WTC11 (cell line): ENCODE results near the gene ZNF200. TPM values are rescaled to one million over a fixed set of nuclear protein-coding genes. Genes with fewer than 3 reads are reported as not detected.

Experiments used
- ATAC-seq: fragments of 200-7000 bp; cut with Tn5 transposase; 2 replicates; pipeline ENCODE4 v1.10.0; 2021; ENCODE audit warnings: mild to moderate bottlenecking, moderate library complexity
- CTCF ChIA-PET: fragments of 300-600 bp; sonication (Branson Sonifier 250); formaldehyde crosslinking; loops from one replicate; lab custom pipeline; 2021; ENCODE audit warnings: antibody characterized with exemption; lab: Charles Lee
- POLR2A ChIA-PET: fragments of 350-600 bp; sonication (Branson Sonifier 250); formaldehyde crosslinking; loops from one replicate; lab custom pipeline; 2021; ENCODE audit warnings: antibody characterized with exemption; lab: Charles Lee
- DNase-seq: peaks from one replicate; pipeline ENCODE4 v3.0.0; 2021; ENCODE audit warnings: low spot score
- H3K27ac Mint-ChIP-seq: 2 replicates; pipeline ENCODE4 v1.8.0; 2021; ENCODE audit warnings: mixed read lengths
- H3K27me3 Mint-ChIP-seq: 2 replicates; pipeline ENCODE4 v1.8.0; 2021; ENCODE audit warnings: low read depth, mild to moderate bottlenecking, moderate library complexity, mixed read lengths
- H3K36me3 Mint-ChIP-seq: 2 replicates; pipeline ENCODE4 v1.8.0; 2021; ENCODE audit warnings: mixed read lengths
- H3K4me1 Mint-ChIP-seq: 2 replicates; pipeline ENCODE4 v1.8.0; 2022; ENCODE audit warnings: mixed read lengths
- H3K4me3 Mint-ChIP-seq: 2 replicates; pipeline ENCODE4 v1.8.0; 2021; ENCODE audit warnings: mild to moderate bottlenecking, moderate library complexity, mixed read lengths
- H3K9me3 Mint-ChIP-seq: 2 replicates; pipeline ENCODE4 v1.8.0; 2021; ENCODE audit warnings: mixed read lengths
- ATF1 ChIP-seq: sonication (generic); formaldehyde crosslinking; IDR thresholded peaks from 2 replicates; pipeline ENCODE4 v1.8.1; 2023; ENCODE audit warnings: mild to moderate bottlenecking, moderate library complexity, missing genetic modification reagents
- CREB1 ChIP-seq: sonication (generic); formaldehyde crosslinking; IDR thresholded peaks from 2 replicates; pipeline ENCODE4 v1.8.0; 2023; ENCODE audit warnings: mild to moderate bottlenecking, missing genetic modification reagents
- EMX1 ChIP-seq: fragments of 250-450 bp; sonication (Bioruptor Pico); IDR thresholded peaks from 2 replicates; pipeline ENCODE4 v1.8.0; 2021; ENCODE audit warnings: mild to moderate bottlenecking
- FOXP1 ChIP-seq: sonication (generic); formaldehyde crosslinking; IDR thresholded peaks from 2 replicates; pipeline ENCODE4 v1.8.0; 2022; ENCODE audit warnings: missing genetic modification reagents, mild to moderate bottlenecking, moderate library complexity, borderline replicate concordance
- GTF2I ChIP-seq: fragments of 250-450 bp; sonication (Bioruptor Pico); conservative IDR thresholded peaks from 2 replicates; pipeline ENCODE4 v1.4.0; 2021; ENCODE audit warnings: mild to moderate bottlenecking
- MXD4 ChIP-seq: fragments of 250-450 bp; sonication (Bioruptor Pico); IDR thresholded peaks from 2 replicates; pipeline ENCODE4 v1.8.0; 2021; ENCODE audit warnings: mild to moderate bottlenecking, moderate library complexity, borderline replicate concordance
- MYBL2 ChIP-seq: sonication (generic); formaldehyde crosslinking; IDR thresholded peaks from 2 replicates; pipeline ENCODE4 v1.8.1; 2023; ENCODE audit warnings: mild to moderate bottlenecking, moderate library complexity, missing genetic modification reagents
- OVOL2 ChIP-seq: fragments of 250-450 bp; sonication (Bioruptor Pico); IDR thresholded peaks from 2 replicates; pipeline ENCODE4 v1.9.0; 2021; ENCODE audit warnings: mild to moderate bottlenecking, borderline replicate concordance
- RELA ChIP-seq: sonication (generic); formaldehyde crosslinking; IDR thresholded peaks from 2 replicates; pipeline ENCODE4 v1.8.1; 2022; ENCODE audit warnings: missing genetic modification reagents, mild to moderate bottlenecking, borderline replicate concordance
- ZNF121 ChIP-seq: sonication (generic); formaldehyde crosslinking; IDR thresholded peaks from 2 replicates; pipeline ENCODE4 v1.8.0; 2023; ENCODE audit warnings: missing genetic modification reagents
- ZNF416 ChIP-seq: fragments of 250-450 bp; sonication (Bioruptor Pico); IDR thresholded peaks from 2 replicates; pipeline ENCODE4 v1.9.0; 2021; ENCODE audit warnings: mild to moderate bottlenecking, inconsistent platforms
- ZNF423 ChIP-seq: fragments of 250-450 bp; sonication (Bioruptor Pico); IDR thresholded peaks from 2 replicates; pipeline ENCODE4 v2.1.2; 2022; ENCODE audit warnings: mild to moderate bottlenecking, moderate library complexity
- total RNA-seq: library from RNA; stranded (reverse); gene quantifications from 3 replicates; pipeline ENCODE4 v1.2.3, GENCODE V29; 2021
- TF ChIP-seq, protein P1 (sequence below): fragments of 250-450 bp; sonication (Bioruptor Pico); IDR thresholded peaks from 2 replicates; pipeline ENCODE4 v2.1.2; 2022; ENCODE audit warnings: mild to moderate bottlenecking, moderate library complexity
- TF ChIP-seq, protein P2 (sequence below): sonication (generic); formaldehyde crosslinking; IDR thresholded peaks from 2 replicates; pipeline ENCODE4 v1.8.0; 2023; ENCODE audit warnings: missing genetic modification reagents, mild to moderate bottlenecking, borderline replicate concordance
- TF ChIP-seq, protein P3 (sequence below): sonication (generic); formaldehyde crosslinking; IDR thresholded peaks from 2 replicates; pipeline ENCODE4 v1.8.1; 2023; ENCODE audit warnings: mild to moderate bottlenecking, missing genetic modification reagents, borderline replicate concordance
- TF ChIP-seq, protein P4 (sequence below): sonication (generic); formaldehyde crosslinking; IDR thresholded peaks from 2 replicates; pipeline ENCODE4 v1.8.1; 2022; ENCODE audit warnings: low read depth, mild to moderate bottlenecking, moderate library complexity, missing genetic modification reagents, borderline replicate concordance
- TF ChIP-seq, protein P5 (sequence below): sonication (generic); formaldehyde crosslinking; IDR thresholded peaks from 2 replicates; pipeline ENCODE4 v1.8.0; 2023; ENCODE audit warnings: mild to moderate bottlenecking, missing genetic modification reagents
- TF ChIP-seq, protein P6 (sequence below): sonication (generic); formaldehyde crosslinking; IDR thresholded peaks from 2 replicates; pipeline ENCODE4 v1.8.1; 2022; ENCODE audit warnings: low read depth, missing genetic modification reagents, borderline replicate concordance
- TF ChIP-seq, protein P7 (sequence below): sonication (generic); formaldehyde crosslinking; IDR thresholded peaks from 2 replicates; pipeline ENCODE4 v1.8.1; 2022; ENCODE audit warnings: missing genetic modification reagents, borderline replicate concordance

ZNF200 gene
- total RNA-seq, 1 experiment from 2014 or later, result 9.7 TPM

DNA sequence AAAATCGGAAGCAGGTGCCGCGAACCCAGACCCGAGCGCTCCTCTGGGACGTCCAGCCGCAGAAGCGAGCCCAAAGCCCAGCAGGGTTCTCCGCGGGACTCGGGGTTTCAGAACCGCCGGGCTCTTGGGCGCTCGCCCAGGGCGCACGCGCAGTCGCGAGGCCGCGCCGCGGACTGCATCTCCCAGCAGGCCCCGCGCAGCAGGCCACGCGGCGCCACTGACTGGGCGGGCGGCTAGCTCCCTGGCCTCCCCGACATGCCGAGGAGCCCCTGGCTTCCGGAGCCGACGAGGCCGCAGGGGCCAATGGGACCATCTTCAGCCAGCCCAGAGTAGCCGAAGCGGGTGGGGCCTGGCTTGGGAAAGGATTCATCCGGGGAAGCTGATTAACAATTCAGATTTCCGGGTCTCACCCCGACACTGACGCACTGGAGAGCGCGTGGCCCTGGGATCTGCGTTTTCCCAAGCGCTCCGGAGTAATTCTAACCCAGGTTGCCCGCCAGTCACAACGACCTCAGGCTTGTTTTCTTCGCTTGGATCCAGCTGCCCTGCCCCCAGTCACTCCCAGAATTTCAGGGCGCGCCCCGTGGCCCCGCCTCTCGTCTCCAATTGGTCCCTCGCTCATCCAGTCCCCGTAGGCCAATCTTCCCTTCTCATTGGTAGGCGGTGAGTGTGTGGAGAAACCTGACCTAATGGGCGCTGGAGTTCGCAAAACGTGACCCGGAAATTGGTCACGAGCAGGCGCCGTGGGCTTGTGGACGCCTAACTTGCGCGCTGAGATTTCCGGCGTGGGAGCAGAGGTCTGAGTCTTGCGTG is 48.0 kb upstream of the ZNF200 start, which contains the start of gene ZNF263:
ZNF263 (plus strand) TSS at position 762 of the 813 bp plus-strand sequence. CDS start 328 bp downstream, outside the sequence.
- ATAC-seq (peak; percentile 86), DNase-seq (peak; percentile 95)
- peak within 1 kb of the TSS; percentile 97 for H3K27ac Mint-ChIP-seq
- peaks cover 32% of the 10 kb centered on the region for H3K36me3 Mint-ChIP-seq
- CTCF ChIA-PET, result interaction anchor here (0.6 to 2.1 kb wide), 12 partner anchors 10 to 244 kb away, joined by 3 to 19 read pairs (median 4); partner anchors contain the start of gene ZSCAN32
- H3K9me3 Mint-ChIP-seq, result peaks cover 11% of the 10 kb centered on the region
- H3K4me1 Mint-ChIP-seq, result peaks cover 21% of the 10 kb centered on the region
- H3K4me3 Mint-ChIP-seq, result peak within 1 kb of the TSS; percentile 99
- peaks cover 4% of the 10 kb centered on the region for H3K27me3 Mint-ChIP-seq
- POLR2A ChIA-PET, result interaction anchor here (0.5 to 2.3 kb wide), 11 partner anchors 13 to 241 kb away, joined by 3 to 12 read pairs (median 4); partner anchors contain the start of genes TIGD7, ZNF174, ZNF75A and ZSCAN32
- no peak for TF ChIP-seq ZNF416
- TF ChIP-seq FOXP1 (CRISPR knock-in tag), result no peak
- TF ChIP-seq, protein P1, sequence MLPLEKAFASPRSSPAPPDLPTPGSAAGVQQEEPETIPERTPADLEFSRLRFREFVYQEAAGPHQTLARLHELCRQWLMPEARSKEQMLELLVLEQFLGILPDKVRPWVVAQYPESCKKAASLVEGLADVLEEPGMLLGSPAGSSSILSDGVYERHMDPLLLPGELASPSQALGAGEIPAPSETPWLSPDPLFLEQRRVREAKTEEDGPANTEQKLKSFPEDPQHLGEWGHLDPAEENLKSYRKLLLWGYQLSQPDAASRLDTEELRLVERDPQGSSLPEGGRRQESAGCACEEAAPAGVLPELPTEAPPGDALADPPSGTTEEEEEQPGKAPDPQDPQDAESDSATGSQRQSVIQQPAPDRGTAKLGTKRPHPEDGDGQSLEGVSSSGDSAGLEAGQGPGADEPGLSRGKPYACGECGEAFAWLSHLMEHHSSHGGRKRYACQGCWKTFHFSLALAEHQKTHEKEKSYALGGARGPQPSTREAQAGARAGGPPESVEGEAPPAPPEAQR (CRISPR knock-in tag), result no peak
- TF ChIP-seq, protein P2, sequence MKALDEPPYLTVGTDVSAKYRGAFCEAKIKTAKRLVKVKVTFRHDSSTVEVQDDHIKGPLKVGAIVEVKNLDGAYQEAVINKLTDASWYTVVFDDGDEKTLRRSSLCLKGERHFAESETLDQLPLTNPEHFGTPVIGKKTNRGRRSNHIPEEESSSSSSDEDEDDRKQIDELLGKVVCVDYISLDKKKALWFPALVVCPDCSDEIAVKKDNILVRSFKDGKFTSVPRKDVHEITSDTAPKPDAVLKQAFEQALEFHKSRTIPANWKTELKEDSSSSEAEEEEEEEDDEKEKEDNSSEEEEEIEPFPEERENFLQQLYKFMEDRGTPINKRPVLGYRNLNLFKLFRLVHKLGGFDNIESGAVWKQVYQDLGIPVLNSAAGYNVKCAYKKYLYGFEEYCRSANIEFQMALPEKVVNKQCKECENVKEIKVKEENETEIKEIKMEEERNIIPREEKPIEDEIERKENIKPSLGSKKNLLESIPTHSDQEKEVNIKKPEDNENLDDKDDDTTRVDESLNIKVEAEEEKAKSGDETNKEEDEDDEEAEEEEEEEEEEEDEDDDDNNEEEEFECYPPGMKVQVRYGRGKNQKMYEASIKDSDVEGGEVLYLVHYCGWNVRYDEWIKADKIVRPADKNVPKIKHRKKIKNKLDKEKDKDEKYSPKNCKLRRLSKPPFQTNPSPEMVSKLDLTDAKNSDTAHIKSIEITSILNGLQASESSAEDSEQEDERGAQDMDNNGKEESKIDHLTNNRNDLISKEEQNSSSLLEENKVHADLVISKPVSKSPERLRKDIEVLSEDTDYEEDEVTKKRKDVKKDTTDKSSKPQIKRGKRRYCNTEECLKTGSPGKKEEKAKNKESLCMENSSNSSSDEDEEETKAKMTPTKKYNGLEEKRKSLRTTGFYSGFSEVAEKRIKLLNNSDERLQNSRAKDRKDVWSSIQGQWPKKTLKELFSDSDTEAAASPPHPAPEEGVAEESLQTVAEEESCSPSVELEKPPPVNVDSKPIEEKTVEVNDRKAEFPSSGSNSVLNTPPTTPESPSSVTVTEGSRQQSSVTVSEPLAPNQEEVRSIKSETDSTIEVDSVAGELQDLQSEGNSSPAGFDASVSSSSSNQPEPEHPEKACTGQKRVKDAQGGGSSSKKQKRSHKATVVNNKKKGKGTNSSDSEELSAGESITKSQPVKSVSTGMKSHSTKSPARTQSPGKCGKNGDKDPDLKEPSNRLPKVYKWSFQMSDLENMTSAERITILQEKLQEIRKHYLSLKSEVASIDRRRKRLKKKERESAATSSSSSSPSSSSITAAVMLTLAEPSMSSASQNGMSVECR (CRISPR knock-in tag), result no peak; the same call in 1 of the 2 replicates
- no peak; the same call in 1 of the 2 replicates for TF ChIP-seq RELA
- no peak for TF ChIP-seq MYBL2
- TF ChIP-seq, protein P3, sequence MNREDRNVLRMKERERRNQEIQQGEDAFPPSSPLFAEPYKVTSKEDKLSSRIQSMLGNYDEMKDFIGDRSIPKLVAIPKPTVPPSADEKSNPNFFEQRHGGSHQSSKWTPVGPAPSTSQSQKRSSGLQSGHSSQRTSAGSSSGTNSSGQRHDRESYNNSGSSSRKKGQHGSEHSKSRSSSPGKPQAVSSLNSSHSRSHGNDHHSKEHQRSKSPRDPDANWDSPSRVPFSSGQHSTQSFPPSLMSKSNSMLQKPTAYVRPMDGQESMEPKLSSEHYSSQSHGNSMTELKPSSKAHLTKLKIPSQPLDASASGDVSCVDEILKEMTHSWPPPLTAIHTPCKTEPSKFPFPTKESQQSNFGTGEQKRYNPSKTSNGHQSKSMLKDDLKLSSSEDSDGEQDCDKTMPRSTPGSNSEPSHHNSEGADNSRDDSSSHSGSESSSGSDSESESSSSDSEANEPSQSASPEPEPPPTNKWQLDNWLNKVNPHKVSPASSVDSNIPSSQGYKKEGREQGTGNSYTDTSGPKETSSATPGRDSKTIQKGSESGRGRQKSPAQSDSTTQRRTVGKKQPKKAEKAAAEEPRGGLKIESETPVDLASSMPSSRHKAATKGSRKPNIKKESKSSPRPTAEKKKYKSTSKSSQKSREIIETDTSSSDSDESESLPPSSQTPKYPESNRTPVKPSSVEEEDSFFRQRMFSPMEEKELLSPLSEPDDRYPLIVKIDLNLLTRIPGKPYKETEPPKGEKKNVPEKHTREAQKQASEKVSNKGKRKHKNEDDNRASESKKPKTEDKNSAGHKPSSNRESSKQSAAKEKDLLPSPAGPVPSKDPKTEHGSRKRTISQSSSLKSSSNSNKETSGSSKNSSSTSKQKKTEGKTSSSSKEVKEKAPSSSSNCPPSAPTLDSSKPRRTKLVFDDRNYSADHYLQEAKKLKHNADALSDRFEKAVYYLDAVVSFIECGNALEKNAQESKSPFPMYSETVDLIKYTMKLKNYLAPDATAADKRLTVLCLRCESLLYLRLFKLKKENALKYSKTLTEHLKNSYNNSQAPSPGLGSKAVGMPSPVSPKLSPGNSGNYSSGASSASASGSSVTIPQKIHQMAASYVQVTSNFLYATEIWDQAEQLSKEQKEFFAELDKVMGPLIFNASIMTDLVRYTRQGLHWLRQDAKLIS, result no peak
- TF ChIP-seq, protein P4, sequence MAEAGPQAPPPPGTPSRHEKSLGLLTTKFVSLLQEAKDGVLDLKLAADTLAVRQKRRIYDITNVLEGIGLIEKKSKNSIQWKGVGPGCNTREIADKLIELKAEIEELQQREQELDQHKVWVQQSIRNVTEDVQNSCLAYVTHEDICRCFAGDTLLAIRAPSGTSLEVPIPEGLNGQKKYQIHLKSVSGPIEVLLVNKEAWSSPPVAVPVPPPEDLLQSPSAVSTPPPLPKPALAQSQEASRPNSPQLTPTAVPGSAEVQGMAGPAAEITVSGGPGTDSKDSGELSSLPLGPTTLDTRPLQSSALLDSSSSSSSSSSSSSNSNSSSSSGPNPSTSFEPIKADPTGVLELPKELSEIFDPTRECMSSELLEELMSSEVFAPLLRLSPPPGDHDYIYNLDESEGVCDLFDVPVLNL (CRISPR knock-in tag), result no peak
- TF ChIP-seq EMX1 (CRISPR knock-in tag), result no peak
- TF ChIP-seq CREB1 (CRISPR knock-in tag), result 0 out of 2 replicates have a peak, but pooled peaks have one; percentile 62
- TF ChIP-seq ZNF423 (CRISPR knock-in tag), result no peak
- TF ChIP-seq, protein P5, sequence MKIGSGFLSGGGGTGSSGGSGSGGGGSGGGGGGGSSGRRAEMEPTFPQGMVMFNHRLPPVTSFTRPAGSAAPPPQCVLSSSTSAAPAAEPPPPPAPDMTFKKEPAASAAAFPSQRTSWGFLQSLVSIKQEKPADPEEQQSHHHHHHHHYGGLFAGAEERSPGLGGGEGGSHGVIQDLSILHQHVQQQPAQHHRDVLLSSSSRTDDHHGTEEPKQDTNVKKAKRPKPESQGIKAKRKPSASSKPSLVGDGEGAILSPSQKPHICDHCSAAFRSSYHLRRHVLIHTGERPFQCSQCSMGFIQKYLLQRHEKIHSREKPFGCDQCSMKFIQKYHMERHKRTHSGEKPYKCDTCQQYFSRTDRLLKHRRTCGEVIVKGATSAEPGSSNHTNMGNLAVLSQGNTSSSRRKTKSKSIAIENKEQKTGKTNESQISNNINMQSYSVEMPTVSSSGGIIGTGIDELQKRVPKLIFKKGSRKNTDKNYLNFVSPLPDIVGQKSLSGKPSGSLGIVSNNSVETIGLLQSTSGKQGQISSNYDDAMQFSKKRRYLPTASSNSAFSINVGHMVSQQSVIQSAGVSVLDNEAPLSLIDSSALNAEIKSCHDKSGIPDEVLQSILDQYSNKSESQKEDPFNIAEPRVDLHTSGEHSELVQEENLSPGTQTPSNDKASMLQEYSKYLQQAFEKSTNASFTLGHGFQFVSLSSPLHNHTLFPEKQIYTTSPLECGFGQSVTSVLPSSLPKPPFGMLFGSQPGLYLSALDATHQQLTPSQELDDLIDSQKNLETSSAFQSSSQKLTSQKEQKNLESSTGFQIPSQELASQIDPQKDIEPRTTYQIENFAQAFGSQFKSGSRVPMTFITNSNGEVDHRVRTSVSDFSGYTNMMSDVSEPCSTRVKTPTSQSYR (CRISPR knock-in tag), result 0 out of 2 replicates have a peak, but pooled peaks have one; percentile 50
- TF ChIP-seq, protein P6, sequence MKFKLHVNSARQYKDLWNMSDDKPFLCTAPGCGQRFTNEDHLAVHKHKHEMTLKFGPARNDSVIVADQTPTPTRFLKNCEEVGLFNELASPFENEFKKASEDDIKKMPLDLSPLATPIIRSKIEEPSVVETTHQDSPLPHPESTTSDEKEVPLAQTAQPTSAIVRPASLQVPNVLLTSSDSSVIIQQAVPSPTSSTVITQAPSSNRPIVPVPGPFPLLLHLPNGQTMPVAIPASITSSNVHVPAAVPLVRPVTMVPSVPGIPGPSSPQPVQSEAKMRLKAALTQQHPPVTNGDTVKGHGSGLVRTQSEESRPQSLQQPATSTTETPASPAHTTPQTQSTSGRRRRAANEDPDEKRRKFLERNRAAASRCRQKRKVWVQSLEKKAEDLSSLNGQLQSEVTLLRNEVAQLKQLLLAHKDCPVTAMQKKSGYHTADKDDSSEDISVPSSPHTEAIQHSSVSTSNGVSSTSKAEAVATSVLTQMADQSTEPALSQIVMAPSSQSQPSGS (CRISPR knock-in tag), result no peak
- TF ChIP-seq ZNF121 (CRISPR knock-in tag), result no peak
- no peak for TF ChIP-seq MXD4
- no peak for TF ChIP-seq OVOL2 (CRISPR knock-in tag)
- TF ChIP-seq, protein P7, sequence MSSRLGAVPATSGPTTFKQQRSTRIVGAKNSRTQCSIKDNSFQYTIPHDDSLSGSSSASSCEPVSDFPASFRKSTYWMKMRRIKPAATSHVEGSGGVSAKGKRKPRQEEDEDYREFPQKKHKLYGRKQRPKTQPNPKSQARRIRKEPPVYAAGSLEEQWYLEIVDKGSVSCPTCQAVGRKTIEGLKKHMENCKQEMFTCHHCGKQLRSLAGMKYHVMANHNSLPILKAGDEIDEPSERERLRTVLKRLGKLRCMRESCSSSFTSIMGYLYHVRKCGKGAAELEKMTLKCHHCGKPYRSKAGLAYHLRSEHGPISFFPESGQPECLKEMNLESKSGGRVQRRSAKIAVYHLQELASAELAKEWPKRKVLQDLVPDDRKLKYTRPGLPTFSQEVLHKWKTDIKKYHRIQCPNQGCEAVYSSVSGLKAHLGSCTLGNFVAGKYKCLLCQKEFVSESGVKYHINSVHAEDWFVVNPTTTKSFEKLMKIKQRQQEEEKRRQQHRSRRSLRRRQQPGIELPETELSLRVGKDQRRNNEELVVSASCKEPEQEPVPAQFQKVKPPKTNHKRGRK (CRISPR knock-in tag), result no peak
- TF ChIP-seq ATF1 (CRISPR knock-in tag), result no peak
- TF ChIP-seq GTF2I, result no peak
